ENCODE data around the gene RELL2. TPM values are rescaled to one million over a fixed set of nuclear protein-coding genes. Genes with fewer than 3 reads are reported as not detected.

RELL2 gene
- total RNA-seq, 1 experiment from 2014 or later, result 3.3 TPM

DNA sequence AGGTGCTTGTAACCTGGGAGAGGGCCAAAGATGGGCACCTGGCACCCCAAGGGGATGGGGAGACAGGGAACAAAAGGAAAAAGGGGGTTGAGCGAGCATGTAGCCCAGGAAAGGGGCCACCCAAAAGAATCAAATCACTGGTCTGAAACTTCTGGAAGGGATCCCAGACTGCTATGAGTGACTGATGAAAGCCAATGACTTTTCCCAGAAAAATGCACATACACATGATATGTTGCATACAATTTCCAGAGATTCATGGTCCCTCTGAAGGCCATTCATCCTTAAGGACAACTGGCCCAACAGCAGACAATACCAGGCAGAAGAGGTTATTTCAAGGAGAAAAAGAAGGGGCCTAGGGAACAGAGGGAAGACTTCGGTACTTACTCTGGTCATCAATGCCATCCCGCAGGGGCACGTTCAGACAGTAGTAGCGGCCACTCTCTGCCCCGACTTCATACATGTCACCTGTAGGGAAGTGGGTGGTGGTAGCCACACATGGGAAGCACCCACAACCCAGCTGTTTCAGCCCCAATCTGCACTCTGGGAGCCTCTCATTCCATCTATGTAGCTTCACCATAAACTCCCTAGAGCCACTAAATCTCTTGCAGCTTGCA is 8.5 kb upstream of the RELL2 start:
- Histone ChIP-seq H2AFZ (no peak overlapping the region), H3K79me2 (ENCODE audit: low read depth) (peaks cover 12% of the 10 kb centered on the region), H3F3A (ENCODE audit: insufficient read depth, low read depth) (no peaks in the 10 kb centered on the region), H3K36me3 (ENCODE audit: low read depth) (peaks cover 21% of the 10 kb centered on the region; the same call in 1 of the 2 replicates), H3K4me3 (no peak overlapping the region), H3K9me2 (ENCODE audit: insufficient read depth) (no peaks in the 10 kb centered on the region), H3K9me3 (ENCODE audit: insufficient read depth, low read depth) (no peaks in the 10 kb centered on the region), H3K4me1 (replicated peaks; ENCODE audit: insufficient read depth) (no peaks in the 10 kb centered on the region), H3K27ac (no peak overlapping the region), H3K4me2 (no peak overlapping the region), H4K20me1 (ENCODE audit: insufficient read depth) (peaks cover 8% of the 10 kb centered on the region; the same call in 1 of the 2 replicates), H3K27me3 (ENCODE audit: insufficient read depth, low read depth) (no peaks in the 10 kb centered on the region)
- intact Hi-C loops (cut with micrococcal nuclease; ENCODE audit: unreplicated experiment), result no loop called here
- CTCF ChIA-PET, result interaction anchor here (1.1 kb wide), 1 partner anchor 37 kb away, joined by 7 read pairs; no protein-coding TSS in a partner anchor
- TF ChIP-seq CTCF (conservative IDR thresholded peaks at IDR 0.05) (no peak), EZH2 (IDR thresholded peaks at IDR 0.05; ENCODE audit: low read depth) (no peak)
- POLR2A ChIA-PET (ENCODE audit: unreplicated experiment), result no interaction called here
- no TSS peak for BruUV-seq (replicated peaks)
- no peak for DNase-seq

GRCh38 chr5:141630570-141631140 is 6.1 kb upstream of the RELL2 start:
- Histone ChIP-seq H3K9me3 (ENCODE audit: insufficient read depth, low read depth) (no peaks in the 10 kb centered on the region), H3K36me3 (ENCODE audit: low read depth) (peaks cover 13% of the 10 kb centered on the region; the same call in 1 of the 2 replicates), H3K4me3 (no peak overlapping the region), H3K4me2 (no peak overlapping the region), H3K27me3 (ENCODE audit: insufficient read depth, low read depth) (no peaks in the 10 kb centered on the region), H2AFZ (no peak overlapping the region), H4K20me1 (ENCODE audit: insufficient read depth) (peaks cover 18% of the 10 kb centered on the region), H3K4me1 (replicated peaks; ENCODE audit: insufficient read depth) (peaks cover 7% of the 10 kb centered on the region), H3K79me2 (ENCODE audit: low read depth) (peaks cover 35% of the 10 kb centered on the region), H3F3A (ENCODE audit: insufficient read depth, low read depth) (no peaks in the 10 kb centered on the region), H3K9me2 (ENCODE audit: insufficient read depth) (no peaks in the 10 kb centered on the region), H3K27ac (no peak overlapping the region)
- TF ChIP-seq CTCF (conservative IDR thresholded peaks at IDR 0.05), result no peak
- TF ChIP-seq EZH2 (IDR thresholded peaks at IDR 0.05; ENCODE audit: low read depth), result no peak
- no TSS peak for BruUV-seq (replicated peaks)
- POLR2A ChIA-PET (ENCODE audit: unreplicated experiment), result no interaction called here
- intact Hi-C loops (cut with micrococcal nuclease; ENCODE audit: unreplicated experiment), result no loop called here
- no peak for DNase-seq
- CTCF ChIA-PET, result no interaction called here

- CTCF ChIA-PET, result no interaction called here
- POLR2A ChIA-PET (ENCODE audit: unreplicated experiment), result no interaction called here
Observed at GRCh38 chr5:141632650-141633049, 4.1 kb upstream of the RELL2 start.

More at GRCh38 chr5:141632650-141633049, 4.1 kb upstream of the RELL2 start:
- Histone ChIP-seq H4K20me1 (ENCODE audit: insufficient read depth) (peaks cover 22% of the 10 kb centered on the region), H3F3A (ENCODE audit: insufficient read depth, low read depth) (no peaks in the 10 kb centered on the region), H3K27me3 (ENCODE audit: insufficient read depth, low read depth) (no peaks in the 10 kb centered on the region), H2AFZ (no peak overlapping the region), H3K4me1 (replicated peaks; ENCODE audit: insufficient read depth) (peaks cover 13% of the 10 kb centered on the region), H3K79me2 (ENCODE audit: low read depth) (peaks cover 44% of the 10 kb centered on the region), H3K4me2 (no peak overlapping the region), H3K4me3 (no peak overlapping the region), H3K9me3 (ENCODE audit: insufficient read depth, low read depth) (no peaks in the 10 kb centered on the region), H3K36me3 (ENCODE audit: low read depth) (peaks cover 11% of the 10 kb centered on the region; the same call in 1 of the 2 replicates), H3K27ac (no peak overlapping the region), H3K9me2 (ENCODE audit: insufficient read depth) (no peaks in the 10 kb centered on the region)
- no peak for DNase-seq
- TF ChIP-seq EZH2 (IDR thresholded peaks at IDR 0.05; ENCODE audit: low read depth) (no peak), CTCF (conservative IDR thresholded peaks at IDR 0.05) (no peak)
- intact Hi-C loops (cut with micrococcal nuclease; ENCODE audit: unreplicated experiment), result no loop called here
- BruUV-seq (replicated peaks), result no TSS peak

Data from PC-9 (cell line).